HepG2 (cell line): ENCODE data around the gene KDM4E. TPM values are rescaled to one million over a fixed set of nuclear protein-coding genes. Genes with fewer than 3 reads are reported as not detected.

Experiments used
- EED ChIP-seq: sonication (generic); formaldehyde crosslinking; IDR thresholded peaks from 2 replicates; pipeline ENCODE4 v1.5.0; 2020; ENCODE audit warnings: mild to moderate bottlenecking, missing genetic modification reagents
- GTF2F1 ChIP-seq: fragments of 150-350 bp; IDR thresholded peaks from 2 replicates; pipeline ENCODE4 v1.6.1; 2014; ENCODE audit warnings: low read length
- HOXD1 ChIP-seq: sonication (generic); formaldehyde crosslinking; IDR thresholded peaks from 2 replicates; pipeline ENCODE4 v1.5.0; 2020; ENCODE audit warnings: missing genetic modification reagents
- KDM4B ChIP-seq: sonication (generic); formaldehyde crosslinking; IDR thresholded peaks from 2 replicates; pipeline ENCODE4 v1.4.0; 2020; ENCODE audit warnings: missing genetic modification reagents
- KDM5A ChIP-seq: fragments of 200-600 bp; sonication (generic); IDR thresholded peaks from 2 replicates; pipeline ENCODE4 v1.7.0; 2018; ENCODE audit warnings: antibody characterized with exemption, mild to moderate bottlenecking, low read length, borderline replicate concordance
- NCOR1 ChIP-seq: fragments of 200-600 bp; sonication (generic); IDR thresholded peaks from 2 replicates; pipeline ENCODE4 v1.7.0; 2017; ENCODE audit warnings: antibody characterized with exemption, low read length, borderline replicate concordance
- NFIC ChIP-seq: IDR thresholded peaks from 2 replicates; pipeline ENCODE4 v1.6.1; 2012; ENCODE audit warnings: mild to moderate bottlenecking, low read length, inconsistent platforms
- NKX3-1 ChIP-seq: sonication (generic); formaldehyde crosslinking; IDR thresholded peaks from 2 replicates; pipeline ENCODE4 v1.5.0; 2020; ENCODE audit warnings: missing genetic modification reagents
- NR2C2 ChIP-seq: sonication (generic); formaldehyde crosslinking; IDR thresholded peaks from 2 replicates; pipeline ENCODE4 v1.4.0; 2020; ENCODE audit warnings: missing genetic modification reagents, mild to moderate bottlenecking, moderate library complexity, borderline replicate concordance
- PLSCR1 ChIP-seq: sonication (generic); formaldehyde crosslinking; IDR thresholded peaks from 2 replicates; pipeline ENCODE4 v1.5.0; 2020; ENCODE audit warnings: missing genetic modification reagents, mild to moderate bottlenecking, borderline replicate concordance
- POLR2G ChIP-seq: fragments of 200-400 bp; formaldehyde crosslinking; IDR thresholded peaks from 2 replicates; pipeline ENCODE4 v1.6.1; 2018; ENCODE audit warnings: mild to moderate bottlenecking, low read depth, low read length, moderate library complexity
- SAP130 ChIP-seq: IDR thresholded peaks from 2 replicates; pipeline ENCODE4 v1.6.1; 2016; ENCODE audit warnings: low read depth
- SCMH1 ChIP-seq: sonication (generic); formaldehyde crosslinking; IDR thresholded peaks from 2 replicates; pipeline ENCODE4 v1.9.0; 2021; ENCODE audit warnings: missing genetic modification reagents, mild to moderate bottlenecking, borderline replicate concordance
- SRSF4 ChIP-seq: fragments of 200-400 bp; formaldehyde crosslinking; IDR thresholded peaks from one replicate; pipeline ENCODE4 v1.6.1; 2018; ENCODE audit warnings: mild to moderate bottlenecking, low read depth, low read length, moderate library complexity; ENCODE audit not compliant: poor library complexity, severe bottlenecking
- ZBTB3 ChIP-seq: sonication (generic); formaldehyde crosslinking; IDR thresholded peaks from 2 replicates; pipeline ENCODE4 v1.4.0; 2020; ENCODE audit warnings: low read depth, mild to moderate bottlenecking, moderate library complexity, missing genetic modification reagents, borderline replicate concordance
- ZC3H13 ChIP-seq: sonication (generic); formaldehyde crosslinking; IDR thresholded peaks from 2 replicates; pipeline ENCODE4 v1.8.1; 2023; ENCODE audit warnings: mild to moderate bottlenecking, missing genetic modification reagents, moderate library complexity
- ZMAT3 ChIP-seq: sonication (generic); formaldehyde crosslinking; conservative IDR thresholded peaks from 2 replicates; pipeline ENCODE4 v1.7.0; 2021; ENCODE audit warnings: missing genetic modification reagents
- ZNF367 ChIP-seq: sonication (generic); formaldehyde crosslinking; IDR thresholded peaks from 2 replicates; pipeline ENCODE4 v1.4.0; 2020; ENCODE audit warnings: missing genetic modification reagents, borderline replicate concordance
- ZNF616 ChIP-seq: sonication (generic); formaldehyde crosslinking; IDR thresholded peaks from 2 replicates; pipeline ENCODE4 v1.5.0; 2020; ENCODE audit warnings: low read depth, mild to moderate bottlenecking, missing genetic modification reagents
- ZNF780A ChIP-seq: sonication (generic); formaldehyde crosslinking; IDR thresholded peaks from 2 replicates; pipeline ENCODE4 v1.8.0; 2022; ENCODE audit warnings: mild to moderate bottlenecking, missing genetic modification reagents, moderate library complexity
- polyA plus RNA-seq, 8 experiments: library from polyadenylated mRNA; depleted of rRNA in 3 of 8; stranded (reverse) in 7 of 8; unstranded in 1 of 8; fragments of >200 nt; fragmentation: Illumina TruSeq in 4 of 8; extraction: Trizol in 4 of 8; gene quantifications; 2 replicates each; pipeline versions ENCODE4 v1.2.1 to v1.2.3, GENCODE V29; 2011 to 2016; ENCODE audit warnings: low read depth in 4 of 8, missing spikeins in 1 of 8, mixed read lengths in 1 of 8; ENCODE audit not compliant: insufficient read depth in 1 of 8
- total RNA-seq, 5 experiments: library from RNA; depleted of rRNA; stranded (reverse); fragments of >200 nt; fragmentation: Illumina TruSeq; extraction: Trizol; gene quantifications; 2 replicates each; pipeline ENCODE4 v1.2.3, GENCODE V29; 2016; ENCODE audit warnings: low read depth in 1 of 5
- TF ChIP-seq, protein P1 (sequence below): sonication (generic); formaldehyde crosslinking; IDR thresholded peaks from 2 replicates; pipeline ENCODE4 v1.5.0; 2020; ENCODE audit warnings: mild to moderate bottlenecking, missing genetic modification reagents, borderline replicate concordance
- TF ChIP-seq, protein P2 (sequence below): sonication (generic); formaldehyde crosslinking; IDR thresholded peaks from 2 replicates; pipeline ENCODE4 v1.4.0; 2020; ENCODE audit warnings: missing genetic modification reagents, borderline replicate concordance
- TF ChIP-seq, protein P3 (sequence below): sonication (generic); formaldehyde crosslinking; IDR thresholded peaks from 2 replicates; pipeline ENCODE4 v1.4.0; 2020; ENCODE audit warnings: missing genetic modification reagents

The KDM4E gene
- total and polyA plus RNA-seq, 2 of the 13 experiments (the other 11 are each of a cell fraction or from before 2014, with no cell fraction given), result not detected

DNA sequence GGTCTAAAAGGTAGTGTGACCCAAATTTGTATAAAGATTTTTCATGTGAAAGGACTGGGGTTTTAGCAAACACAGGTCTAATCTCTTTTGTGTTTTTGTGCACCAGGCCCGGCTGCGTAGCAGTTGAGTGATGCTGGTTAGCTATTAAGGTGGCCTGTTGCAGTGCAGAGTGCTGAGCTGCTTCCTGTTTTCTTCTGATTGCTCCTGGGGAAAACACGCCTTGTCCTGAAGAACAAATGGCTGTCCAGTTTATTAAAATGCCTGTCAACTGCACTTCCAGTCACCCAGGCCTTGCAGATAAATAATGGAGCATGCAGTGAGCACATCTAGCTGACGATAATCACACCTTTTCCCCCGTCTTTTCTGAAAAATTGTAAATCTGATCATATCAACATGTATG lies 43.5 kb downstream of the KDM4E start (continued):
- TF ChIP-seq ZC3H13 (CRISPR knock-in tag) (no peak), SAP130 (CRISPR knock-in tag) (peak; percentile 97), POLR2G (peak; percentile 69), ZNF616 (CRISPR knock-in tag) (no peak), KDM5A (peak; percentile 12; the same call in 1 of the 2 replicates), NKX3-1 (CRISPR knock-in tag) (peak; percentile 54; the same call in 1 of the 2 replicates), KDM4B (CRISPR knock-in tag) (no peak), ZNF780A (CRISPR knock-in tag) (no peak), NCOR1 (no peak), SRSF4 (no peak), NFIC (no peak; the same call in 1 of the 2 replicates), GTF2F1 (no peak), ZBTB3 (no peak), HOXD1 (no peak), EED (CRISPR knock-in tag) (no peak), ZNF367 (no peak), SCMH1 (CRISPR knock-in tag) (no peak), ZMAT3 (CRISPR knock-in tag) (0 out of 2 replicates have a peak, but pooled peaks have one; percentile 27), PLSCR1 (CRISPR knock-in tag) (no peak), NR2C2 (CRISPR knock-in tag) (no peak)
- TF ChIP-seq, protein P1, sequence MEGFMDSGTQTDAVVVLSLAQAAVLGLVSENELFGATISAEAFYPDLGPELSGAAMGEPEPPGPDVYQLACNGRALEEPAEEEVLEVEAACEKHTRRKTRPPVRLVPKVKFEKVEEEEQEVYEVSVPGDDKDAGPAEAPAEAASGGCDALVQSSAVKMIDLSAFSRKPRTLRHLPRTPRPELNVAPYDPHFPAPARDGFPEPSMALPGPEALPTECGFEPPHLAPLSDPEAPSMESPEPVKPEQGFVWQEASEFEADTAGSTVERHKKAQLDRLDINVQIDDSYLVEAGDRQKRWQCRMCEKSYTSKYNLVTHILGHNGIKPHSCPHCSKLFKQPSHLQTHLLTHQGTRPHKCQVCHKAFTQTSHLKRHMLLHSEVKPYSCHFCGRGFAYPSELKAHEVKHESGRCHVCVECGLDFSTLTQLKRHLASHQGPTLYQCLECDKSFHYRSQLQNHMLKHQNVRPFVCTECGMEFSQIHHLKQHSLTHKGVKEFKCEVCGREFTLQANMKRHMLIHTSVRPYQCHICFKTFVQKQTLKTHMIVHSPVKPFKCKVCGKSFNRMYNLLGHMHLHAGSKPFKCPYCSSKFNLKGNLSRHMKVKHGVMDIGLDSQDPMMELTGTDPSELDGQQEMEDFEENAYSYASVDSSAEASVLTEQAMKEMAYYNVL (CRISPR knock-in tag), result no peak
- TF ChIP-seq, protein P2, sequence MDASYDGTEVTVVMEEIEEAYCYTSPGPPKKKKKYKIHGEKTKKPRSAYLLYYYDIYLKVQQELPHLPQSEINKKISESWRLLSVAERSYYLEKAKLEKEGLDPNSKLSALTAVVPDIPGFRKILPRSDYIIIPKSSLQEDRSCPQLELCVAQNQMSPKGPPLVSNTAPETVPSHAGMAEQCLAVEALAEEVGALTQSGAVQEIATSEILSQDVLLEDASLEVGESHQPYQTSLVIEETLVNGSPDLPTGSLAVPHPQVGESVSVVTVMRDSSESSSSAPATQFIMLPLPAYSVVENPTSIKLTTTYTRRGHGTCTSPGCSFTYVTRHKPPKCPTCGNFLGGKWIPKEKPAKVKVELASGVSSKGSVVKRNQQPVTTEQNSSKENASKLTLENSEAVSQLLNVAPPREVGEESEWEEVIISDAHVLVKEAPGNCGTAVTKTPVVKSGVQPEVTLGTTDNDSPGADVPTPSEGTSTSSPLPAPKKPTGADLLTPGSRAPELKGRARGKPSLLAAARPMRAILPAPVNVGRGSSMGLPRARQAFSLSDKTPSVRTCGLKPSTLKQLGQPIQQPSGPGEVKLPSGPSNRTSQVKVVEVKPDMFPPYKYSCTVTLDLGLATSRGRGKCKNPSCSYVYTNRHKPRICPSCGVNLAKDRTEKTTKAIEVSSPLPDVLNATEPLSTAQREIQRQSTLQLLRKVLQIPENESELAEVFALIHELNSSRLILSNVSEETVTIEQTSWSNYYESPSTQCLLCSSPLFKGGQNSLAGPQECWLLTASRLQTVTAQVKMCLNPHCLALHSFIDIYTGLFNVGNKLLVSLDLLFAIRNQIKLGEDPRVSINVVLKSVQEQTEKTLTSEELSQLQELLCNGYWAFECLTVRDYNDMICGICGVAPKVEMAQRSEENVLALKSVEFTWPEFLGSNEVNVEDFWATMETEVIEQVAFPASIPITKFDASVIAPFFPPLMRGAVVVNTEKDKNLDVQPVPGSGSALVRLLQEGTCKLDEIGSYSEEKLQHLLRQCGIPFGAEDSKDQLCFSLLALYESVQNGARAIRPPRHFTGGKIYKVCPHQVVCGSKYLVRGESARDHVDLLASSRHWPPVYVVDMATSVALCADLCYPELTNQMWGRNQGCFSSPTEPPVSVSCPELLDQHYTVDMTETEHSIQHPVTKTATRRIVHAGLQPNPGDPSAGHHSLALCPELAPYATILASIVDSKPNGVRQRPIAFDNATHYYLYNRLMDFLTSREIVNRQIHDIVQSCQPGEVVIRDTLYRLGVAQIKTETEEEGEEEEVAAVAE (CRISPR knock-in tag), result peak; percentile 100
- TF ChIP-seq, protein P3, sequence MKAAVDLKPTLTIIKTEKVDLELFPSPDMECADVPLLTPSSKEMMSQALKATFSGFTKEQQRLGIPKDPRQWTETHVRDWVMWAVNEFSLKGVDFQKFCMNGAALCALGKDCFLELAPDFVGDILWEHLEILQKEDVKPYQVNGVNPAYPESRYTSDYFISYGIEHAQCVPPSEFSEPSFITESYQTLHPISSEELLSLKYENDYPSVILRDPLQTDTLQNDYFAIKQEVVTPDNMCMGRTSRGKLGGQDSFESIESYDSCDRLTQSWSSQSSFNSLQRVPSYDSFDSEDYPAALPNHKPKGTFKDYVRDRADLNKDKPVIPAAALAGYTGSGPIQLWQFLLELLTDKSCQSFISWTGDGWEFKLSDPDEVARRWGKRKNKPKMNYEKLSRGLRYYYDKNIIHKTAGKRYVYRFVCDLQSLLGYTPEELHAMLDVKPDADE (CRISPR knock-in tag), result no peak
